KMS-11 (cell line): ENCODE results near the gene CA12.

Experiments
- H2AFZ ChIP-seq: fragments of 200-600 bp; sonication (generic); 2 replicates; pipeline ENCODE4 v1.6.1; 2016; ENCODE audit warnings: antibody characterized with exemption, mixed run types, low read depth
- H3K27ac ChIP-seq: fragments of 200-600 bp; sonication (generic); 2 replicates; pipeline ENCODE4 v1.6.1; 2016; ENCODE audit warnings: mild to moderate bottlenecking, mixed run types
- H3K27me3 ChIP-seq: fragments of 200-600 bp; sonication (generic); 2 replicates; pipeline ENCODE4 v1.6.1; 2017; ENCODE audit warnings: mild to moderate bottlenecking, low read depth, mixed run types, moderate library complexity; ENCODE audit not compliant: insufficient read depth
- H3K36me3 ChIP-seq: fragments of 200-600 bp; sonication (generic); 2 replicates; pipeline ENCODE4 v1.6.1; 2017; ENCODE audit warnings: mild to moderate bottlenecking, mixed run types; ENCODE audit not compliant: insufficient read depth
- H3K4me1 ChIP-seq: fragments of 200-600 bp; sonication (generic); 2 replicates; pipeline ENCODE4 v1.6.1; 2016; ENCODE audit warnings: mild to moderate bottlenecking, low read depth, mixed run types; ENCODE audit not compliant: poor library complexity, severe bottlenecking
- H3K4me2 ChIP-seq: fragments of 200-600 bp; sonication (generic); 2 replicates; pipeline ENCODE4 v1.7.0; 2016; ENCODE audit warnings: mild to moderate bottlenecking, mixed run types
- H3K4me3 ChIP-seq: fragments of 200-600 bp; sonication (generic); IDR thresholded peaks from 2 replicates; pipeline ENCODE4 v1.6.1; 2017; ENCODE audit warnings: low read depth, low read length, mixed read lengths; ENCODE audit not compliant: insufficient read depth
- H3K79me2 ChIP-seq: fragments of 200-600 bp; sonication (generic); 2 replicates; pipeline ENCODE4 v1.6.1; 2016; ENCODE audit warnings: low read depth, mixed run types; ENCODE audit not compliant: insufficient read depth
- H3K9ac ChIP-seq: fragments of 200-600 bp; sonication (generic); 2 replicates; pipeline ENCODE4 v1.6.1; 2016; ENCODE audit warnings: mild to moderate bottlenecking, mixed run types
- H4K20me1 ChIP-seq: fragments of 200-600 bp; sonication (generic); 2 replicates; pipeline ENCODE4 v1.6.1; 2016; ENCODE audit warnings: mild to moderate bottlenecking, mixed run types; ENCODE audit not compliant: insufficient read depth
- CTCF ChIP-seq: fragments of 200-600 bp; sonication (generic); conservative IDR thresholded peaks from 2 replicates; pipeline ENCODE4 v1.6.1; 2017; ENCODE audit warnings: low read depth, mild to moderate bottlenecking, antibody characterized with exemption, low read length, moderate library complexity, mixed read lengths

Gene CA12

GRCh38 chr15:63381301-63382204 is at the start of gene CA12:
CA12 (minus strand) TSS chr15:63381846; CDS start chr15:63381720, 126 bp downstream.
- Histone ChIP-seq H2AFZ (no peak within 1 kb of the TSS), H4K20me1 (no peaks in the 10 kb centered on the region), H3K27me3 (no peaks in the 10 kb centered on the region), H3K4me3 (no peak within 1 kb of the TSS), H3K4me2 (no peak within 1 kb of the TSS), H3K27ac (no peak within 1 kb of the TSS), H3K4me1 (no peaks in the 10 kb centered on the region), H3K36me3 (no peaks in the 10 kb centered on the region), H3K9ac (no peak within 1 kb of the TSS), H3K79me2 (no peaks in the 10 kb centered on the region)
- TF ChIP-seq CTCF = no peak

GRCh38 chr15:63430766-63431451 is 49.3 kb upstream of the CA12 start:
- H3K27me3 ChIP-seq = no peaks in the 10 kb centered on the region
- H4K20me1 ChIP-seq = no peaks in the 10 kb centered on the region
- no peak overlapping the region for H3K4me3 ChIP-seq
- no peak overlapping the region for H3K27ac ChIP-seq
- no peak overlapping the region for H2AFZ ChIP-seq
- H3K4me1 ChIP-seq = no peaks in the 10 kb centered on the region
- no peaks in the 10 kb centered on the region for H3K36me3 ChIP-seq
- H3K4me2 ChIP-seq = no peak overlapping the region
- H3K79me2 ChIP-seq = no peaks in the 10 kb centered on the region
- H3K9ac ChIP-seq = no peak overlapping the region
- no peak for TF ChIP-seq CTCF

- no peak for TF ChIP-seq CTCF
These were observed 44.9 kb upstream of the CA12 start for GRCh38 chr15:63426552-63426951.

GRCh38 chr15:63425426-63425985 is 43.9 kb upstream of the CA12 start:
- no peak for TF ChIP-seq CTCF
- H2AFZ ChIP-seq = no peak overlapping the region
- no peak overlapping the region for H3K27ac ChIP-seq
- H3K27me3 ChIP-seq = no peaks in the 10 kb centered on the region
- H3K36me3 ChIP-seq = no peaks in the 10 kb centered on the region
- no peak overlapping the region for H3K4me3 ChIP-seq
- H4K20me1 ChIP-seq = no peaks in the 10 kb centered on the region
- no peak overlapping the region for H3K4me2 ChIP-seq
- no peaks in the 10 kb centered on the region for H3K4me1 ChIP-seq
- no peaks in the 10 kb centered on the region for H3K79me2 ChIP-seq
- H3K9ac ChIP-seq = no peak overlapping the region

More at GRCh38 chr15:63426552-63426951, 44.9 kb upstream of the CA12 start:
- Histone ChIP-seq H3K79me2 (no peaks in the 10 kb centered on the region), H3K27me3 (no peaks in the 10 kb centered on the region), H3K27ac (no peak overlapping the region), H4K20me1 (no peaks in the 10 kb centered on the region), H2AFZ (no peak overlapping the region), H3K9ac (no peak overlapping the region), H3K4me2 (no peak overlapping the region), H3K36me3 (no peaks in the 10 kb centered on the region), H3K4me1 (no peaks in the 10 kb centered on the region), H3K4me3 (no peak overlapping the region)
